MM.1S (cell line): Measurements from ENCODE around the gene TRDMT1.

ENCODE experiments used
- DNase-seq: peaks from one replicate; pipeline ENCODE4 v3.0.0-alpha.2; 2015
- H2AFZ ChIP-seq: fragments of 300-600 bp; sonication (generic); 2 replicates; pipeline ENCODE4 v1.6.0; 2016; ENCODE audit warnings: antibody characterized with exemption, low read length
- H3F3A ChIP-seq: fragments of 300-600 bp; sonication (generic); 2 replicates; pipeline ENCODE4 v1.6.1; 2016; ENCODE audit warnings: mild to moderate bottlenecking, antibody characterized with exemption, low read length, moderate library complexity, mixed read lengths; ENCODE audit not compliant: insufficient read depth
- H3K27ac ChIP-seq: fragments of 300-600 bp; sonication (generic); 2 replicates; pipeline ENCODE4 v1.5.1; 2016; ENCODE audit warnings: mild to moderate bottlenecking, low read length
- H3K27me3 ChIP-seq: fragments of 300-600 bp; sonication (generic); replicated peaks from 2 replicates; pipeline ENCODE4 v1.6.0; 2016; ENCODE audit warnings: low read length; ENCODE audit not compliant: insufficient read depth
- H3K36me3 ChIP-seq: fragments of 300-600 bp; sonication (generic); replicated peaks from 2 replicates; pipeline ENCODE4 v1.6.1; 2016; ENCODE audit warnings: mild to moderate bottlenecking, low read length, mixed read lengths; ENCODE audit not compliant: insufficient read depth
- H3K4me1 ChIP-seq: fragments of 300-600 bp; sonication (generic); 2 replicates; pipeline ENCODE4 v1.6.1; 2016; ENCODE audit warnings: low read length, mixed read lengths
- H3K4me2 ChIP-seq: fragments of 300-600 bp; sonication (generic); 2 replicates; pipeline ENCODE4 v1.6.0; 2016; ENCODE audit warnings: low read depth, low read length
- H3K4me3 ChIP-seq: fragments of 300-600 bp; sonication (generic); 2 replicates; pipeline ENCODE4 v1.5.1; 2016; ENCODE audit warnings: low read length, mixed read lengths
- H3K79me2 ChIP-seq: fragments of 300-600 bp; sonication (generic); 2 replicates; pipeline ENCODE4 v1.6.1; 2016; ENCODE audit warnings: mixed run types, low read length, mixed read lengths
- H3K9ac ChIP-seq: fragments of 300-600 bp; sonication (generic); 2 replicates; pipeline ENCODE4 v1.6.1; 2016; ENCODE audit warnings: low read length, mixed read lengths
- H3K9me2 ChIP-seq: fragments of 300-600 bp; sonication (generic); replicated peaks from 2 replicates; pipeline ENCODE4 v1.6.1; 2016; ENCODE audit warnings: mild to moderate bottlenecking, low read length, mixed read lengths; ENCODE audit not compliant: insufficient read depth
- H3K9me3 ChIP-seq: fragments of 300-600 bp; sonication (generic); replicated peaks from 2 replicates; pipeline ENCODE4 v1.6.1; 2016; ENCODE audit warnings: mild to moderate bottlenecking, low read length, mixed read lengths; ENCODE audit not compliant: insufficient read depth
- H4K20me1 ChIP-seq: fragments of 300-600 bp; sonication (generic); 2 replicates; pipeline ENCODE4 v1.6.1; 2016; ENCODE audit warnings: mild to moderate bottlenecking, low read length, moderate library complexity, mixed read lengths; ENCODE audit not compliant: insufficient read depth
- CTCF ChIP-seq: fragments of 300-600 bp; sonication (generic); IDR thresholded peaks from 2 replicates; pipeline ENCODE4 v1.5.1; 2016; ENCODE audit warnings: antibody characterized with exemption, low read length, mixed read lengths
- EZH2 ChIP-seq: fragments of 300-600 bp; sonication (generic); optimal IDR thresholded peaks from 2 replicates; pipeline ENCODE3; 2017; ENCODE audit warnings: low read depth, mild to moderate bottlenecking, antibody characterized with exemption, low read length, mixed read lengths
- EZH2phosphoT487 ChIP-seq: fragments of 300-600 bp; sonication (generic); IDR thresholded peaks from 2 replicates; pipeline ENCODE4 v1.6.1; 2018; ENCODE audit warnings: antibody characterized with exemption, low read length

The TRDMT1 gene

DNA sequence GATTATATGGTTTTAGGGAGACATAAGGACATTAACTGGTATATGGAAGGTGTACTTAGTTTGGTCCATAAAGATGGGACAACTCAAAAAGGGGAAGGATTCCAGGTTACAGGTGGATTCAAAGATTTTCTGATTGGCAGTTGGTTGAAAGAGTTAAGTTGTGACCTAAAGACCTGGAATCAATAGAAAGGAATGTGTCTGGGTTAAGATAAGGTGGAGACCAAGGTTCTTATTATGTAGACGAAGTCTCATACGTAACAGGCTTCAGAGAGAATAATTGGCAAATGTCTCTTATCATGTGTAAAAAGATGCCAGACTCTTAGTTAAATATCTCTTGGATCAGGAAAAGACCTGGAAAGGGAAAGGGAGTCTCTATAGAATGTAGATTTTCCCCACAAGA is 1.0 kb upstream of the TRDMT1 start:
- no peak for DNase-seq
- Histone ChIP-seq H2AFZ (peak overlapping the region; percentile 78; the same call in 1 of the 2 replicates), H3K4me3 (no peak overlapping the region), H3K79me2 (peaks cover 7% of the 10 kb centered on the region; the same call in 1 of the 2 replicates), H3K27me3 (no peaks in the 10 kb centered on the region), H3K9ac (no peak overlapping the region), H3K4me1 (peaks cover 10% of the 10 kb centered on the region; the same call in 1 of the 2 replicates), H3F3A (peaks cover 6% of the 10 kb centered on the region; the same call in 1 of the 2 replicates), H4K20me1 (no peaks in the 10 kb centered on the region), H3K27ac (no peak overlapping the region), H3K9me2 (no peaks in the 10 kb centered on the region), H3K9me3 (no peaks in the 10 kb centered on the region), H3K4me2 (no peak overlapping the region), H3K36me3 (no peaks in the 10 kb centered on the region)
- TF ChIP-seq EZH2phosphoT487 (no peak), EZH2 (no peak), CTCF (no peak)

- H3K4me2 ChIP-seq, result peak overlapping the region; percentile 79
- peak overlapping the region; percentile 92 for H3K27ac ChIP-seq
- TF ChIP-seq EZH2 (no peak), CTCF (no peak), EZH2phosphoT487 (no peak)
- H3K4me1 ChIP-seq, result peaks cover 10% of the 10 kb centered on the region; the same call in 1 of the 2 replicates
- no peaks in the 10 kb centered on the region for H3K27me3 ChIP-seq
- peak overlapping the region; percentile 94 for H3K4me3 ChIP-seq
- no peaks in the 10 kb centered on the region for H3K36me3 ChIP-seq
- no peaks in the 10 kb centered on the region for H4K20me1 ChIP-seq
- no peaks in the 10 kb centered on the region for H3K9me3 ChIP-seq
- no peaks in the 10 kb centered on the region for H3K9me2 ChIP-seq
- no peak for DNase-seq
- peak overlapping the region; percentile 99 for H3K9ac ChIP-seq
- peaks cover 6% of the 10 kb centered on the region; the same call in 1 of the 2 replicates for H3F3A ChIP-seq
- peaks cover 7% of the 10 kb centered on the region; the same call in 1 of the 2 replicates for H3K79me2 ChIP-seq
- peak overlapping the region; percentile 78 for H2AFZ ChIP-seq
Observed at GRCh38 chr10:17201794-17202116, 283 bp upstream of the TRDMT1 start.

DNA sequence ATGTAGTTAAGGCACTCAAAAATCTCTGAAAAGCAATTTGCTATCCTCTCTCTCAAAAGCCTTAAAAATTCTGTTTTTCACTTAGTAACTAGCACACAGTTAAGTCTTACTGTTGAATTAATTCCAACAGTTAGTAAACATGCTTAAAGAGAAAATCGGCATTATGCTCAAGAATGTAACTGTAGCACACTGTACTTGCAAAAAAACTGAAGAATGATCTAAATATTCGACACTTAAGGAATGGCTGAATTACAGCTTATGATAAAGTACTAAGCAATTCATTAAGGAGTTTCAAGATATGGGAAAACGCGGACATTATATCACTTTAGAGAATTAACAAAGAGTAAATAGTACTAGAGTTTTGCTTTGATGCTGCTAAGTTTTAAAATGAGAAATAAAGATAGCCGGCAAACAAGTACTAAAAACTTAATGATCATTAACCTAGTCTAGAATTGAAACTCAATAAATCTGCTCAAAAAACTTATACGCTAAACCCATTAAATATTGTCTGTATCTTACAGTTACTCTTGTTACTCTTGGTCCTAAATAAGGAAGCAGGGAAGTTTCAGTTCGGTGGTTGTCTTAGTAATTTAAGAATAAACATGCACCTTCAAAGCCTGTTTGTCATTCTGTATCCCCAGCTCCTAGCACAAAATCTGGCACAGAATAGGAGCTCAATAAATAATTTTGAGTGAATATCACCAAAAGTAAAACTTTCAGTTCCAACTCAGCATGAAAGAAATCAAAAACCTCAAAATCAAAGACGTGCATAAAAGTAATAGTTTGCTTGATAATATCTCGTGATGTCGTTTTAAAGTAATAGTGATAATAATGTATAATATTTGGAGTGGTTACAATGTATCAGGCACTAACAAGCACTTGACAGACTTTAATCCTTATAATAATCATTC is 1.2 kb downstream of the TRDMT1 start:
- H3K9me3 ChIP-seq, result no peaks in the 10 kb centered on the region
- H3K27me3 ChIP-seq, result no peaks in the 10 kb centered on the region
- TF ChIP-seq CTCF, result no peak
- TF ChIP-seq EZH2phosphoT487, result no peak
- no peak for TF ChIP-seq EZH2
- DNase-seq, result peak; percentile 30
- peaks cover 10% of the 10 kb centered on the region; the same call in 1 of the 2 replicates for H3K4me1 ChIP-seq
- peak overlapping the region; percentile 99 for H3K9ac ChIP-seq
- H3K4me3 ChIP-seq, result peak overlapping the region; percentile 94
- no peaks in the 10 kb centered on the region for H4K20me1 ChIP-seq
- peak overlapping the region; percentile 78 for H2AFZ ChIP-seq
- peak overlapping the region; percentile 92 for H3K27ac ChIP-seq
- peak overlapping the region; percentile 79 for H3K4me2 ChIP-seq
- no peaks in the 10 kb centered on the region for H3K9me2 ChIP-seq
- peaks cover 7% of the 10 kb centered on the region; the same call in 1 of the 2 replicates for H3K79me2 ChIP-seq
- H3K36me3 ChIP-seq, result no peaks in the 10 kb centered on the region
- peaks cover 6% of the 10 kb centered on the region; the same call in 1 of the 2 replicates for H3F3A ChIP-seq
